ENCODE data around the gene DPP10. TPM values are rescaled to one million over a fixed set of nuclear protein-coding genes. Genes with fewer than 3 reads are reported as not detected.

Gene DPP10
- total RNA-seq, 1 donor from 2014 or later = 15.1 TPM

GRCh38 chr2:115484983-115485382 is 1042.5 kb downstream of the DPP10 start:
- Mint-ChIP-seq H3K36me3 (ENCODE audit: unreplicated experiment) (no peaks in the 10 kb centered on the region), H3K4me1 (ENCODE audit: low read depth, unreplicated experiment) (no peaks in the 10 kb centered on the region), H3K9me3 (ENCODE audit: unreplicated experiment) (no peaks in the 10 kb centered on the region), H3K27me3 (ENCODE audit: unreplicated experiment) (no peaks in the 10 kb centered on the region), H3K4me3 (ENCODE audit: unreplicated experiment) (no peak overlapping the region), H3K27ac (ENCODE audit: unreplicated experiment) (no peak overlapping the region)
- DNase-seq = no peak
- TF ChIP-seq, protein P1, sequence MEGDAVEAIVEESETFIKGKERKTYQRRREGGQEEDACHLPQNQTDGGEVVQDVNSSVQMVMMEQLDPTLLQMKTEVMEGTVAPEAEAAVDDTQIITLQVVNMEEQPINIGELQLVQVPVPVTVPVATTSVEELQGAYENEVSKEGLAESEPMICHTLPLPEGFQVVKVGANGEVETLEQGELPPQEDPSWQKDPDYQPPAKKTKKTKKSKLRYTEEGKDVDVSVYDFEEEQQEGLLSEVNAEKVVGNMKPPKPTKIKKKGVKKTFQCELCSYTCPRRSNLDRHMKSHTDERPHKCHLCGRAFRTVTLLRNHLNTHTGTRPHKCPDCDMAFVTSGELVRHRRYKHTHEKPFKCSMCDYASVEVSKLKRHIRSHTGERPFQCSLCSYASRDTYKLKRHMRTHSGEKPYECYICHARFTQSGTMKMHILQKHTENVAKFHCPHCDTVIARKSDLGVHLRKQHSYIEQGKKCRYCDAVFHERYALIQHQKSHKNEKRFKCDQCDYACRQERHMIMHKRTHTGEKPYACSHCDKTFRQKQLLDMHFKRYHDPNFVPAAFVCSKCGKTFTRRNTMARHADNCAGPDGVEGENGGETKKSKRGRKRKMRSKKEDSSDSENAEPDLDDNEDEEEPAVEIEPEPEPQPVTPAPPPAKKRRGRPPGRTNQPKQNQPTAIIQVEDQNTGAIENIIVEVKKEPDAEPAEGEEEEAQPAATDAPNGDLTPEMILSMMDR (IDR thresholded peaks at IDR 0.05; ENCODE audit: partially characterized antibody, unreplicated experiment) = no peak

DNA sequence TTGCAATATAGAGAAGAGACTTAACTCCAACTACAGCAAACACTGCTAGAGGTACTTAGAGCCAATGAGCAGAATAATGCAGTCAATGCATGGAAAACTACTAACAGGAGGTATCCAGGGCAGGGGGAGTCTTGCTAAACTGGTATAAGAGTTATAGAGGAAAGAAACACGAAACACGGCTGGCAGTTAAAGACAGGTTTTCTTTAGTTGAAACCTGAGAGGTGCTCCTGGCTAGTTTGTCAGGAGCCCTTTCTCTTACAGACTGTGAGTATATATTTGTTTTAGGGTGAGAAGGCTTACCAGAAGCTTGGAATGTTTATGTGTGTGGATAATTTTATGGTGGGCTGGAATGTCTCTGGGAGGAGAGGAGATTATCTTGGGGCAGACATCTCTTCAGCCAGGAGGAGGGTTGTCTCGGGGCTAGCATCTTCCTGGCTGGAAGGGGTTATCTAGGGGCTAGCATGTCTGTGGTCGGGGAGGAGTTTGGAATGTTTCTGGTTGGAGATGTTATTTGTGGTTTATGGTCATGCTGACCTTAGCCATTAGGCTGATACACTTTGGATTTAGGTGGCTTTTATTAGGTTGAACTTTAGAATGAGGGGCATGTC is 1048.8 kb downstream of the DPP10 start:
- Mint-ChIP-seq H3K4me1 (ENCODE audit: low read depth, unreplicated experiment) (no peaks in the 10 kb centered on the region), H3K4me3 (ENCODE audit: unreplicated experiment) (no peak overlapping the region), H3K9me3 (ENCODE audit: unreplicated experiment) (no peaks in the 10 kb centered on the region), H3K27me3 (ENCODE audit: unreplicated experiment) (no peaks in the 10 kb centered on the region), H3K36me3 (ENCODE audit: unreplicated experiment) (no peaks in the 10 kb centered on the region), H3K27ac (ENCODE audit: unreplicated experiment) (no peak overlapping the region)
- TF ChIP-seq, protein P1 (IDR thresholded peaks at IDR 0.05; ENCODE audit: partially characterized antibody, unreplicated experiment) = no peak
- no peak for DNase-seq

DNA sequence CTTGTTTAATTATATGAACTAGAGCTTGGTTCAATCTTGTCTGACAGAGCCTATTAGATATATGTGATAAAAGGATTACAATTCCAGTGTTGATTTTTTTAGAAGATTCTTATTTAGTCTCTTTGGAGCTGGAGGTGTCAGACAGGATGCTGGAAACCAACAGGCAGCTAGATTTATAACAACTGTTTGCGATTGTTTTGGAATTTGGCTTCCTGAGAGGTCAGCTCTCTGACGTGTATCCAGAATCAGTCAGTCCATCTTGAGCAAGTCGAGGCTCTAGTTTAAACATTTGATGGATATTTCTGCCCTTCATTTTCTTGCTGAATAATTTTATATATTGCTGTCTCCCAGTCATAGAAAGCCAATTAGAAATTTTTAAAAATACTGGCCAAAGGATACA is 1062.9 kb downstream of the DPP10 start:
- Mint-ChIP-seq H3K4me1 (ENCODE audit: low read depth, unreplicated experiment) (no peaks in the 10 kb centered on the region), H3K27ac (ENCODE audit: unreplicated experiment) (no peak overlapping the region), H3K27me3 (ENCODE audit: unreplicated experiment) (peaks cover 2% of the 10 kb centered on the region), H3K9me3 (ENCODE audit: unreplicated experiment) (no peaks in the 10 kb centered on the region), H3K4me3 (ENCODE audit: unreplicated experiment) (no peak overlapping the region), H3K36me3 (ENCODE audit: unreplicated experiment) (no peaks in the 10 kb centered on the region)
- DNase-seq = no peak
- TF ChIP-seq, protein P1 (IDR thresholded peaks at IDR 0.05; ENCODE audit: partially characterized antibody, unreplicated experiment) = no peak

DNA sequence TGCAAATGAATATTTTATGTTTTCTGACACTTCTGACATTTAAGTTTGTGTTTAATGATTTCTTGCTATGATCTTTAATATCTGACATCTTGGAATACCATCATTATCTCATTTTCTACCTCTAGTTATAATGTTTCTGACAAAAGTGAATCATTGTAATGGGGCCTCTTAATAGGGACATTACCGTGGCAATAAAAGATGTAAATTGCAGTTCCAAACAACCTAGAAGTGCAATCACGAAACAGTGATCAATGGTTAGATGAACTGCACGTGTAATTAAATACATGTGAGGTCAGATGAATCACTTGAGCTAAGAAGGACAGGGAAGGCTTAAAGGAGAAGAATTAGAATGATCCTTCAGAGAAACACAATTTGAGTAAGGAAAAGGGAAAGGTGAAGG is 1078.3 kb downstream of the DPP10 start:
- Mint-ChIP-seq H3K4me1 (ENCODE audit: low read depth, unreplicated experiment) (no peaks in the 10 kb centered on the region), H3K9me3 (ENCODE audit: unreplicated experiment) (no peaks in the 10 kb centered on the region), H3K4me3 (ENCODE audit: unreplicated experiment) (no peak overlapping the region), H3K27me3 (ENCODE audit: unreplicated experiment) (no peaks in the 10 kb centered on the region), H3K27ac (ENCODE audit: unreplicated experiment) (no peak overlapping the region), H3K36me3 (ENCODE audit: unreplicated experiment) (no peaks in the 10 kb centered on the region)
- TF ChIP-seq, protein P1 (IDR thresholded peaks at IDR 0.05; ENCODE audit: partially characterized antibody, unreplicated experiment) = no peak
- DNase-seq = no peak

GRCh38 chr2:115524452-115524851 is 1082.0 kb downstream of the DPP10 start:
- no peaks in the 10 kb centered on the region for H3K36me3 Mint-ChIP-seq (ENCODE audit: unreplicated experiment)
- no peak for DNase-seq
- H3K9me3 Mint-ChIP-seq (ENCODE audit: unreplicated experiment) = no peaks in the 10 kb centered on the region
- TF ChIP-seq, protein P1 (IDR thresholded peaks at IDR 0.05; ENCODE audit: partially characterized antibody, unreplicated experiment) = no peak
- no peak overlapping the region for H3K4me3 Mint-ChIP-seq (ENCODE audit: unreplicated experiment)
- H3K27ac Mint-ChIP-seq (ENCODE audit: unreplicated experiment) = no peak overlapping the region
- no peaks in the 10 kb centered on the region for H3K4me1 Mint-ChIP-seq (ENCODE audit: low read depth, unreplicated experiment)
- H3K27me3 Mint-ChIP-seq (ENCODE audit: unreplicated experiment) = no peaks in the 10 kb centered on the region
